ENCODE results near the gene SH3BP5.

SH3BP5 gene

GRCh38 chr3:15324379-15324808, 8.0 kb downstream of the SH3BP5 start:
- DNase-seq = peak; percentile 26

- DNase-seq = no peak
Measured at GRCh38 chr3:15323063-15323462, 9.3 kb downstream of the SH3BP5 start.

DNA sequence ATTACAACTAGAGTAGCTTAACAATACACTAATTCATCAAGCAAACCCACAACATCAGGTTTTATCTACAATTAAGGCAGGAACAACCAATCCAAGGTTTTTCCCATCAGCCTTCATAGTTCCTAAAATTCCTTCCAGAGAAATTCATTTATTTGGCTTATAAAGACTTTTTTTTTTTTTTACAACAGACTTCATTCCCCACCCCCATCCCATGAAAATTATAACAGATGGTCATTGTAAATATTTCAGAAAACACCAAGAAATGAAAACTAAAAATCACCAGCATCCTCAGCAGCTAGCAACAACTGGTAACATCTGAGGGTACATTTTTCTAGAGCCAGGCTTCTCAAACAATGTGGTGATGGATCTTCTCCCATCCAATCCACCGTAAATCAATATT, 11.0 kb downstream of the SH3BP5 start:
- DNase-seq = no peak

GRCh38 chr3:15319575-15319974, 12.8 kb downstream of the SH3BP5 start:
- DNase-seq = peak; percentile 83

GRCh38 chr3:15319136-15319535, 13.2 kb downstream of the SH3BP5 start:
- no peak for DNase-seq

GRCh38 chr3:15318661-15319060, 13.7 kb downstream of the SH3BP5 start:
- no peak for DNase-seq

GRCh38 chr3:15316998-15317435, 15.4 kb downstream of the SH3BP5 start:
- DNase-seq = peak; percentile 67

- DNase-seq = peak; percentile 77
Measured at GRCh38 chr3:15315003-15315402, 17.4 kb downstream of the SH3BP5 start.

DNA sequence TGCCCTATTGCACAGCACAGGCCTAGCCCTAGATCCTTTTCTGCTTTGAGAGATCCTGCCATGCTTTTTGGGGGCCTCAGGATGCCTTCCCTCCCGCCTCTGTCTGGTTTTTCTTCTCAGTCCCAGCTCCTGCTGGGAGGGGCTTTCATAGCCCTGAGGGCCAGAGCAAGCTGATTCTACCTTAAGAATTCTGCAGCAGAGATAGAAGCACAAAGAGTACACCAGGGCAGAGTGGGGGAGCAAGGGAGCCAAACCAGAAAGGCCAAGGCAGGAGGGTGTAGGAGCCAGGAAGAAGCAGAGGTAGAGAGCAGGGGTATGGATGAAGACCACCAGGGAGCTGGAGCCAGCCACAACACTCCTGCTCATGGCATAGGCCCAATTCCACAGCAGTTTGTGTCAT, 18.1 kb downstream of the SH3BP5 start:
- DNase-seq = no peak

- DNase-seq = no peak
Measured at GRCh38 chr3:15313461-15313860, 18.9 kb downstream of the SH3BP5 start.

GRCh38 chr3:15312550-15312949, 19.8 kb downstream of the SH3BP5 start:
- DNase-seq = no peak

DNA sequence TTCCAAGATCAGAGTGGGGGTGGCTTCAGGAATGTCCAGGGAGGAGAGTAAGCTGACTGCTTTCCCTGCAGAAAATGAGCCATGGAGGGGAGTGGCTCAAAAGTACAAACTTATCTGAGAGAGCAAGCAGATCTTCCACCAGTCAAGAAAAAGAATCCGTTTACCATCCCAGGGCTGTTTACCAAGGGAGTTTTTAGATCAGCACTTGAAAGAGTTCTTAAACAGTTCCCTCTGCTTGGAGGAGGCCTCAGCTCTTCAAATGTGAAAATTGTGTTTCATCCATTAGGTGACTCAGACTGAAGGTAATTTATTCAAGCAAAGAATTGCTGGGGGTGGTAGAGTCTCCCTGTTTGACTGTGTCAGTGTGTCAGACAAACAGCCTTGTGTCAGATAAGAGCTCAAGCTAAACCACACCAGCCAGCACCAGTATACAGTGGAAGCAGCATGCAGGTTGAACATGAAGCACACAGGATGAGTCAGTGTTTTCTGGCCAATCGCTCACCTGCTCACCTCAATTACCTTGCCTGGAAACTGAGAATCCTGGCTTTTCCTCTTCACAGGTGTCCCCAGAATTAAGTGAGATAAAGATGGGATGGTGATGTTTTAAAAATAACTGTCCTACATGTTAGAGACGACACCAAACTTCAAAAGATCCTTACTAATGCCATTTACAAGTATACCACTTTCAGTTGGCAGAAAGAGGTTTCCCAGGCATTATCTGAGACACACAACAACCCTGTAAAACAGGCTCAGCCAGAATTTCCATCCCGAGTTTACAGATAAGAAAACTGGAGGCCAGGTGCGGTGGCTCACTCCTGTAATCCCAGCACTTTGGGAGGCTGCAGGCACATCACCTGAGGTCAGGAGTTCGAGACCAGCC, 21.7 kb downstream of the SH3BP5 start:
- DNase-seq = peak; percentile 53

GRCh38 chr3:15309662-15310335, 22.6 kb downstream of the SH3BP5 start:
- DNase-seq = peak; percentile 35

GRCh38 chr3:15307580-15307979, 24.8 kb downstream of the SH3BP5 start:
- DNase-seq = no peak

DNA sequence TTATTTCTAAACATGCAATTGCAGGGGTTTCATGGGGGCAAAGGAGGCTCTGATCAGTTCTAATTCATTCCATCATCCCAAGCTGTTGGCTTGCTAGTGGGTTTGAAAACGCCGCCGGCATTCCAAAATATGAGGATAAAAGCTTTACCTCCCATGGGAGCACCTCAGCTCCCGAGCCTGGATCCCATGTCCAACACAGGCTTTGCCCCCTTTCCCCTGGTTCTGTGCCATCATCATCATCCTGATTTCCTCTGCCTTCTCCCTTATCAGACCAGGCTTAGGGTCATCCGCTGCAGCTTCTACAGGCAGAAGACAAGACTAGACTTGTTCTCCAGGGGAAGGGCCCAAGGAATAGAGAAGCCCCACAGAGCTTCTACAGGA, 25.4 kb downstream of the SH3BP5 start:
- DNase-seq = no peak

DNA sequence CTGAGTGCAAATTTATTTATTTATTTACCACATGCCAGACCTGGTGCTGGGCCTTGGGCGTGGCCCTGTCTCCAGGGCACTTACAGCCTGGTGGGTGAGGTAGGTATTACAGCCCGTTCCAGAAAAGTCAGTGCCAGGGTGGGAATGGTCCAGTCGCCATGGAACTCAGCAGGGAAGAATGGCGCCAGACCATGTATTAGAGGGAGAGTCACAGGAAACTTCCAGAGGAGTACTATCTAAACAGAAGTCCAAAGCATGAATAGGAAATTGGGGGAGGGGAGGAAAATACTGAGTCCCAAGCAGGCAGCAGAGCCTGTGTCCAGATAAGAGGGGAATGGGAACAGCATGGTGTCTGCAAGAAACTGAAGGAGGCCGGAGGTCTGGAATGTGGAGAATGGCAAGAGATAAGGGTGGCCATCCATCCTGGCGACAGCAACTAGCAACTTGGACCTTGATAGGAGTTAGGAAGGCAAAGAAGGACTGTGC, 27.0 kb downstream of the SH3BP5 start:
- DNase-seq = peak; percentile 45

- no peak for DNase-seq
Measured at GRCh38 chr3:15303728-15304127, 28.7 kb downstream of the SH3BP5 start.

GRCh38 chr3:15303216-15303615, 29.2 kb downstream of the SH3BP5 start:
- no peak for DNase-seq

- no peak for DNase-seq
Measured at GRCh38 chr3:15301761-15302160, 30.6 kb downstream of the SH3BP5 start.

- peak; percentile 75 for DNase-seq
Measured at GRCh38 chr3:15300323-15301078, 31.9 kb downstream of the SH3BP5 start.

DNA sequence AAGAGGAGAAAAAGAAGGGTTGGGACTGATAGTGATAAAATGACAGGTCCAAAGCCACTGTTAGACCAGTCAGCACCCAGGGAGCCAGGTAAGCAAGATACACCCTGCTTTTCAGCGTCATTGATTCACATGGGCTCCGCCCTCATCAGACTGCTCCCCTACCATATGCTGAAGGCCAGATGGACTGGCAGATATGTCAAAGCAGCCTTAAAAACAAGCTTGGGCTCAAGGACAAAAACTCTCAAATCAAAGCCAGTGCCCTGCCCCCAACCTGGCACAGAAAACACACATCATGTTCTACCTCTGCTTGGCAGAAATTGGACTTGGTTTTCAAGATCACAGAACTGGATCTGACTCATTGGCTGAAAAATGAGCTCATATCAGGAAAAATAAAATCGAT, 33.4 kb downstream of the SH3BP5 start:
- DNase-seq = no peak

- no peak for DNase-seq
Measured at GRCh38 chr3:15298504-15298903, 33.9 kb downstream of the SH3BP5 start.

All from fibroblast of skin of back (primary cell).